ENCODE results near the gene GADD45G.

DNA sequence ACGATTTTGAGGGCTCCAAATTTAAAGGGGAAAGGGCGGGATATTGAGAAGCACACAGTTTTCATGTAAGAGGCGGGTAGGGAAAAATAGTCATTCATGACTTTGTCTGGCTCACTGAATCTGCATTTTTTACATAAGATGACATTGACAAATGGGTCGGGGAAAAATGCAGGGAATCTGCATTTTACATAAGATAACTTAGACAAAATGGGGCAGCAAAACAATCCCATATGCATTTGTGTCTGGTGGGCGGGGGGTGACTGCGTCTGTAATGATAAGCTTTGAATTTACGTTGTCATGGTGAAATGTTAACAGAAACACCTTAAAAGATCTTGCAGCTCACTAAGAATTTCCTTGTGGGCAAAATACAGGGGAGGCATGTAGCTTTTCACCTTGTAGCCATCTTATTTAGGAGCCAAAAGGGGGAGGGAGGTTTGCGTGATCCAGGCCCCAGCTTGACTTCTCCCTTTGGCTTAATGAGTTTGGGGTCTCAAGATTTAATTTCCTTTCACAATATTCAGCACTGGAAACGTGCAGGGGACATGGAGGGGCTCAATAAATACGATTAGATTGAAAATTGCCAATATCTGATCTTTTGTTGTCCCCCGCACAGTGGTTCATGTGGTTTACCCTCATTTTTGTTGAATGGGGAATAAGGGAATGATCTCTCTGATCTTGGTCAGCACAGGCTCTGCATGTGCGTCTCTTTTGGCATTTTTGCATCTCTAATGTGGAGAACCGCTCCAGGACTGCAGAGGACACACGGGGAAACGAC is 41.1 kb upstream of the GADD45G start:
- no peak for TF ChIP-seq EZH2 (IDR thresholded peaks at IDR 0.05; ENCODE audit: insufficient read depth, low read length)
- TF ChIP-seq, protein P1, sequence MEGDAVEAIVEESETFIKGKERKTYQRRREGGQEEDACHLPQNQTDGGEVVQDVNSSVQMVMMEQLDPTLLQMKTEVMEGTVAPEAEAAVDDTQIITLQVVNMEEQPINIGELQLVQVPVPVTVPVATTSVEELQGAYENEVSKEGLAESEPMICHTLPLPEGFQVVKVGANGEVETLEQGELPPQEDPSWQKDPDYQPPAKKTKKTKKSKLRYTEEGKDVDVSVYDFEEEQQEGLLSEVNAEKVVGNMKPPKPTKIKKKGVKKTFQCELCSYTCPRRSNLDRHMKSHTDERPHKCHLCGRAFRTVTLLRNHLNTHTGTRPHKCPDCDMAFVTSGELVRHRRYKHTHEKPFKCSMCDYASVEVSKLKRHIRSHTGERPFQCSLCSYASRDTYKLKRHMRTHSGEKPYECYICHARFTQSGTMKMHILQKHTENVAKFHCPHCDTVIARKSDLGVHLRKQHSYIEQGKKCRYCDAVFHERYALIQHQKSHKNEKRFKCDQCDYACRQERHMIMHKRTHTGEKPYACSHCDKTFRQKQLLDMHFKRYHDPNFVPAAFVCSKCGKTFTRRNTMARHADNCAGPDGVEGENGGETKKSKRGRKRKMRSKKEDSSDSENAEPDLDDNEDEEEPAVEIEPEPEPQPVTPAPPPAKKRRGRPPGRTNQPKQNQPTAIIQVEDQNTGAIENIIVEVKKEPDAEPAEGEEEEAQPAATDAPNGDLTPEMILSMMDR (IDR thresholded peaks at IDR 0.05; ENCODE audit: insufficient read depth, low read depth, low read length) = no peak

All from astrocyte (in vitro differentiated cells and primary cell).